Measurements from ENCODE around the gene NPHP3.

Gene NPHP3

DNA sequence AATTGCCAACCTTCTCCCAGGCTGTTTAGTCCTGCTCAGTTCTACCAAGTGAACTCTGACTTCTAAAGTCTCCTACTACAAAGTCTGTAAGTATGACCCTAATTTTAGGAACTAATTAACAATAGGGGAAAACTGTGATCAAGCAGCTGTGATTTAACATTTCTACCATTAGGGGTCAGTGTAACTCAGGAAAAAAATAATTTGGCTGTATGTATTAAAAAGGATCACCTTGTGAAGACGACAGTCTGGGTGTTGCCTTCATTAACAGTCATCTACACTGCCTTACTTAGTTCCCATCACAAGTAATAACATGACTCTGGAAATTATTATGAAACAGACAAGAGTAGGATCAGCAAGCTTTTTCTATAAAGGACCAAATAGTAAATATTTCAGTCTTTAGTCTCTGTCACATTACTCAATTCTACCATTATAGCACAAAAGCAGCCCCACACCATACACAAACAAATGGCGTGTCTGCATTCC is 4.2 kb upstream of the NPHP3 start:
- Histone ChIP-seq H3K27me3 (ENCODE audit: insufficient read depth, low read length) (peaks cover 10% of the 10 kb centered on the region; the same call in 1 of the 2 replicates), H2AFZ (ENCODE audit: low read length, unreplicated experiment) (peak overlapping the region; percentile 31), H3K27ac (ENCODE audit: low read depth, low read length) (no peak overlapping the region), H3K79me2 (ENCODE audit: control insufficient read depth, insufficient read depth, low read length, unreplicated experiment) (peaks cover 5% of the 10 kb centered on the region), H3K4me3 (ENCODE audit: low read depth, low read length) (no peak overlapping the region), H3K4me1 (ENCODE audit: control insufficient read depth, insufficient read depth, low read length, unreplicated experiment) (peaks cover 6% of the 10 kb centered on the region), H3K36me3 (ENCODE audit: insufficient read depth, low read length) (no peaks in the 10 kb centered on the region)

DNA sequence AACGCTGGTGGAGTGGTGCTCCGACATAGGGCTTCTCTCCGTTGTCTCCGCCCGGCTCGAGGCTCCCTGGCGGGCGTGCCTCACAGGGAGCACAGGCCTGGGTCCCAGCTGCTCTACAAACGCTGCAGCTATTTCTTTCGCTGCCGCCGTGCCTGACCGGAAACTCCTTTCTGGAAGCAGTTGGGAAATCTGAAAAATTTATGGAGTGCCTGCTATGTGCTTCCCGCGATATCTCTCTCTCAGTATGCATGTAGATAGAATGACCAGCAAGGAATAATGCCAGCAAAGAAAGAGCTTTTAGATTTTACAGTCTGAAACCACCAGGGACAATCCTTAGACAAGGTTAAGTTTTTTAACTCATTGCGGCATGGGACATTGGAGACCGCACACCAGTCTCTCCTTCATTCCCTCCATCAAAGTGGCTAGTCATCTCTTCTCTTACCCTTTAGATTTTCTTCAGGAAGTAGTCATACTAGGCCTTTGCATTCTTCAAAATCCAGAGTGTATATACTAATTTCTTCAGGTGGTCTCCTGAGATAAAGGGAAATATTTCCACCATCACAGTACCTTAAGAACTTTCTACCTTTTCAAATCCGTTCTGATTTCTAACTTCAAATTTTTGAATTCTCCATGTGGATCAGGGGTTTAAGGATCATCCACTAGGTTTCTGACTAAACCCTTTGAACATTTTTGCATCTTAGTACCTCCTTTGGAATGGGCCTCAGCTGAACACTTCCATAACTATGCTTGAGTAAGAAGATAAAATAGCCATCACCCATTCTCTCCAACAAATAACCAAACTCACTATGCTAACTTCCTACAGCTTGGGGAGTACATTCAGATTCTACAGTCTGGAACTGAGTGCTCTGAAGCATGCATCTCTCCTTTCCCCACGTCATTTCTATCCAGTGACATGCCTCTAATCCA is 1.1 kb upstream of the NPHP3 start:
- Histone ChIP-seq H3K79me2 (ENCODE audit: control insufficient read depth, insufficient read depth, low read length, unreplicated experiment) (peaks cover 24% of the 10 kb centered on the region), H3K27me3 (ENCODE audit: insufficient read depth, low read length) (no peaks in the 10 kb centered on the region), H3K4me3 (ENCODE audit: low read depth, low read length) (peak overlapping the region; percentile 91), H3K4me1 (ENCODE audit: control insufficient read depth, insufficient read depth, low read length, unreplicated experiment) (peaks cover 24% of the 10 kb centered on the region), H3K36me3 (ENCODE audit: insufficient read depth, low read length) (peaks cover 6% of the 10 kb centered on the region; the same call in 1 of the 2 replicates), H2AFZ (ENCODE audit: low read length, unreplicated experiment) (peak overlapping the region; percentile 54), H3K27ac (ENCODE audit: low read depth, low read length) (peak overlapping the region; percentile 41)

DNA sequence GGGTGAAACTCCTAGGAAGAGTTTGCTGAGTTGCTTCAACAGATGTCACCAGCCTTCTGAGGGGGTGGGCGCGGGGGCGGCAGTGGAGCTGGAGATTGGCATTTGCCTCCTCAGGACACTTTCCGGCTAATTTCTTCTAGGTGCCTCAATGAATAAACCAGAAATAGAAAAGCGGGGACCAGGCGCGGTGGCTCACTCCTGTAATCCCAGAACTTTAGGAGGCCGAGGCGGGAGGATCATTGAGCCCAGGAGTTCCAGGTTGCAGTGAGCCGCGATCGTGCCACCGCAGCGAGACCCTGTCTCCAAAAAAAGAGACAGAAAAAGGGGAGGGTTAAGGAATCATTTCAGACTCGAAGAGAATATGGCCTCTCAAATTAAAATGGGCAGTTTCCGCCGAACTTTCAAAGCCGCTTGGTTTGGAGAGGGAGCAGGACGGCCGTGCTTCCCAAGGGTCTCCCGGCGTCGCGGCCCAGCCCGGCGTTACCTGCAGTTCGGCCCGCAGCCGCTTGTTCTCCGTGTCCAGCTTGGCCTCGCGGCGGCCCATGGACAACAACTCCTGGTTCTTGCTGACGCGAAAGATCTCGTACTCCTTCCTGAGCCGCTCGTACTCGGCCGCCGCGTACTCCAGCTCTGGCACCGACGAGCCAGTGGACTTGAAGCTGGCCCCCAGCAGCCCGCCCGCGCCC is 587 bp downstream of the NPHP3 start:
- H3K79me2 ChIP-seq (ENCODE audit: control insufficient read depth, insufficient read depth, low read length, unreplicated experiment): peaks cover 24% of the 10 kb centered on the region
- H3K4me3 ChIP-seq (ENCODE audit: low read depth, low read length): peak overlapping the region; percentile 88
- peaks cover 24% of the 10 kb centered on the region for H3K4me1 ChIP-seq (ENCODE audit: control insufficient read depth, insufficient read depth, low read length, unreplicated experiment)
- H3K27ac ChIP-seq (ENCODE audit: low read depth, low read length): peak overlapping the region; percentile 16
- H2AFZ ChIP-seq (ENCODE audit: low read length, unreplicated experiment): peak overlapping the region; percentile 70
- H3K36me3 ChIP-seq (ENCODE audit: insufficient read depth, low read length): peaks cover 17% of the 10 kb centered on the region
- no peaks in the 10 kb centered on the region for H3K27me3 ChIP-seq (ENCODE audit: insufficient read depth, low read length)

DNA sequence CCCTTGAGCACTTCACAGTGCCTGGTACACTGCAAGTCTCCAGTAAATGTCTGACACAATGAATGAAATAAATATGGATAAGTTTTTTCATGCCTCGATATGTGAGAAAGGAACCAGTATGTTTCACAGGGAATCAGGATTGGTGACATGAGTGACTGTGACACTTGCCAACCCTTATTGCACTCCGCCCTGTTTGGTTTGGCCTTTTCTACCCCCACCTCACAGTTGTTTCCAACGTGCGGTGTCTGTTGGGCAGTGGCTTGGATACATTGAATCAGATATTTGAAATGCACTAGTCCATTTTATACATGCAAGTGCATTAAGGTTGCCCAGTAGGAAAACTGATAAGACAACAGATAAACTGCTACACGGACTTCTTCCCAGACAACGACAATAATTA is 2.0 kb downstream of the NPHP3 start:
- Histone ChIP-seq H2AFZ (ENCODE audit: low read length, unreplicated experiment) (no peak overlapping the region), H3K4me3 (ENCODE audit: low read depth, low read length) (peak overlapping the region; percentile 88), H3K36me3 (ENCODE audit: insufficient read depth, low read length) (peaks cover 22% of the 10 kb centered on the region), H3K27me3 (ENCODE audit: insufficient read depth, low read length) (no peaks in the 10 kb centered on the region), H3K4me1 (ENCODE audit: control insufficient read depth, insufficient read depth, low read length, unreplicated experiment) (peaks cover 24% of the 10 kb centered on the region), H3K79me2 (ENCODE audit: control insufficient read depth, insufficient read depth, low read length, unreplicated experiment) (peaks cover 27% of the 10 kb centered on the region), H3K27ac (ENCODE audit: low read depth, low read length) (no peak overlapping the region)

DNA sequence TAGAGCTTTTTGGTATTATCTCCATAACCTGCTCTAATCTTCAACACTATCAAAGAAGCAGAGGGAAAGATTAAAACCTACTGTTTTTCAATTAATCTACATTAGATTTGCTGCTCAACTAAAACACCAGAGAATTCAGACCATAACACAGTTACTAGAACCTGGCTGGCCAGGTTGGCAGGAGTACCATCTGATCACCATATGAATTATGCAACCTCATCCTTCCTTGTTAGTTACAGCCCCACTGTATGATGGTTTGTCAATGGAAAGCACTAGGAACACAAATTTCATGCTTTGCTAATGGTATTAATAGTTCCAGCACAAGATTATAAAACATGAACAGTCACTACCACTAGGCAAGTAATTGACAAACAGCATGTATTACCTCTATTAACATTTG is 5.8 kb downstream of the NPHP3 start:
- Histone ChIP-seq H3K27me3 (ENCODE audit: insufficient read depth, low read length) (no peaks in the 10 kb centered on the region), H3K79me2 (ENCODE audit: control insufficient read depth, insufficient read depth, low read length, unreplicated experiment) (peaks cover 23% of the 10 kb centered on the region), H3K4me3 (ENCODE audit: low read depth, low read length) (no peak overlapping the region), H3K4me1 (ENCODE audit: control insufficient read depth, insufficient read depth, low read length, unreplicated experiment) (peaks cover 17% of the 10 kb centered on the region), H3K36me3 (ENCODE audit: insufficient read depth, low read length) (peaks cover 33% of the 10 kb centered on the region), H2AFZ (ENCODE audit: low read length, unreplicated experiment) (no peak overlapping the region), H3K27ac (ENCODE audit: low read depth, low read length) (no peak overlapping the region)

DNA sequence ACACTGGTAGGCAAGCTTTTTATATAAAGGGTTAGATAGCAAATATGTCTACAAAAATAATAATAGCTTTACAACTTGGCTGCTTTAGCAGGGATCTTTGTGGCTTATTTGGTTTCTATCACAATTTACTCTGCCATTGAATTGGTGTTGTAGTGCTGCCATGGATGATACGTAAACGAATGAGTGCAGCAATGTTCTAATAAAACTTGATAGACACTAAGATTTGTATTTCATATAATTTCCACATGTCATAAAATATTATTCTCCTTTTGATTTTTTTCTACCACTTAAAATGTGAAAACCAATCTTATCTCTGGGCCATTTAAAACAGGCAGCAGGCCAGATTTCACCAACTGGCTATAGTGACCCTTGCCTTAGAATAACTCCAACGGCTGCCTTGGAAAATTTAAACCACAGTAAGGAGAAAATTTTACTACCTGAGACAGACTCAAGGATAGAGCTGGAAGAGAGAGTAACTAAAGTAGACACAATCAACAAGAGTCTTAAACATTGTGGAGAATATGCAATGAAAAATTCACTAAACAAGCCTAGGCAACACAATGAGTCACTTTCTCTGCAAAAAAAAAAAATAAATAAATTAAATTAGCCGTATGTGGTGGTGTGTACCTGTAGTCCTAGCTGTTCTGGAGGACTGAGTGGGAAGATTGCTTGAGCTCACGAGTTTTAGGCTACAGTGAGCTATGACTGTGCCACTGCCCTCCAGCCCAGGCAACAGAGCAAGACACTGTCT is 8.1 kb downstream of the NPHP3 start:
- H3K36me3 ChIP-seq (ENCODE audit: insufficient read depth, low read length): peaks cover 39% of the 10 kb centered on the region
- no peak overlapping the region for H2AFZ ChIP-seq (ENCODE audit: low read length, unreplicated experiment)
- H3K27ac ChIP-seq (ENCODE audit: low read depth, low read length): no peak overlapping the region
- peaks cover 1% of the 10 kb centered on the region for H3K4me1 ChIP-seq (ENCODE audit: control insufficient read depth, insufficient read depth, low read length, unreplicated experiment)
- peaks cover 7% of the 10 kb centered on the region for H3K79me2 ChIP-seq (ENCODE audit: control insufficient read depth, insufficient read depth, low read length, unreplicated experiment)
- H3K4me3 ChIP-seq (ENCODE audit: low read depth, low read length): no peak overlapping the region
- H3K27me3 ChIP-seq (ENCODE audit: insufficient read depth, low read length): no peaks in the 10 kb centered on the region

DNA sequence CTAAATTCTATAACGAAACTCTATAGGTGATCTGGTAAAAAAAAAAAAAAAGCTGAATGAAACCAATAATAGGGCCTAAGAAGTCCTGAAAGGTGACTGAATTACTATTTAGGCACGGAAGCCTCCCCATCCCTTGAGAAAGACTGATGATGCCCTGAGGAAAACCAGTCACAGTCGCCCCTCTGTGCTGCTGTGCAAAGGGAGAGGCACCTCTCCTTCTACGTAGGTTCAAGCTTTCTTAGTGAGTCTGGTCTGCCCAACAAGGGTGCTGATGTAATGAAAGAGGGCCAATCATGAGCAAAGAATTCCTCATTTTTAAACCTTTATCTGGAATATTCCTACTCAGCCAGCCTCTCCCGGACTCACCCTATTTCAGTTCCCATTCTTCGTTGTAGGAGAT is 11.9 kb downstream of the NPHP3 start:
- Histone ChIP-seq H3K36me3 (ENCODE audit: insufficient read depth, low read length) (peaks cover 29% of the 10 kb centered on the region), H3K79me2 (ENCODE audit: control insufficient read depth, insufficient read depth, low read length, unreplicated experiment) (no peaks in the 10 kb centered on the region), H3K4me1 (ENCODE audit: control insufficient read depth, insufficient read depth, low read length, unreplicated experiment) (no peaks in the 10 kb centered on the region), H2AFZ (ENCODE audit: low read length, unreplicated experiment) (no peak overlapping the region), H3K27ac (ENCODE audit: low read depth, low read length) (no peak overlapping the region), H3K4me3 (ENCODE audit: low read depth, low read length) (no peak overlapping the region), H3K27me3 (ENCODE audit: insufficient read depth, low read length) (no peaks in the 10 kb centered on the region)

DNA sequence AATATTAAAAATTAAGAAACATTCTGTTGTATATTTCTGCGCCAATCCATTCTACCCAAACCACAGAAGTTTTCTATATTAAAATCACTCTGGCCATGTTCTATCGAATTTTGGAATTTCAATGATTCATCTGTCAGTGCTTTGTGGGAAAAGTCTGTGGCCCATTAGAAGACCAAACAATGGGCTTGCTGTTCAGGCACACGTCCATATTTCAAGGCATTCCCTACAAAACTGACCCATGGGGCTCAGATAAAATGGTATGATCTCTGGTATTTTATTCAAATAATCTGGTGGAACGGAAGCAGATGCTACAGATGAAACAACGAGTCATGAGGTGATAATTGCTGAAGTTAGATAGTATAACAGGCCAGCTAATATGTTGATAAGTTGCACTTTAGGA is 12.4 kb downstream of the NPHP3 start:
- Histone ChIP-seq H3K27ac (ENCODE audit: low read depth, low read length) (no peak overlapping the region), H3K36me3 (ENCODE audit: insufficient read depth, low read length) (peaks cover 32% of the 10 kb centered on the region), H2AFZ (ENCODE audit: low read length, unreplicated experiment) (no peak overlapping the region), H3K4me3 (ENCODE audit: low read depth, low read length) (no peak overlapping the region), H3K79me2 (ENCODE audit: control insufficient read depth, insufficient read depth, low read length, unreplicated experiment) (no peaks in the 10 kb centered on the region), H3K4me1 (ENCODE audit: control insufficient read depth, insufficient read depth, low read length, unreplicated experiment) (no peaks in the 10 kb centered on the region), H3K27me3 (ENCODE audit: insufficient read depth, low read length) (no peaks in the 10 kb centered on the region)

DNA sequence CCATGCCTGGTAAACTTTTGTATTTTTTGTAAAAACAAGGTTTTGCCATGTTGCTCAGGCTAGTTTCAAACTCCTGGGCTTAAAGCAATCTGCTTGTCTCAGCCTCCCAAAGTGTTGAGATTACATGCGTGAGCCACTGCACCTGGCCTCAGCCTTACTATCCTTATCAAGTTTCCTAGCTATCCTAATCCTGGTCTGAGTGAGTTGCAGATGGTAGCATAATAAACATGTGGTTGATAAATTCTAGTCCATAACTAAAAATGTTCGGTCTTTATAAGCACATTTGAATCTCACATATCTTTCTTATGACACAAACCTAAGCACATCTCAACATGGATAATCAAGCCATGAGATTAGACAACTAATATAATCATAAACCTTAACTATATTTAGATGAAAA is 18.5 kb downstream of the NPHP3 start:
- no peak overlapping the region for H3K4me3 ChIP-seq (ENCODE audit: low read depth, low read length)
- no peak overlapping the region for H2AFZ ChIP-seq (ENCODE audit: low read length, unreplicated experiment)
- no peaks in the 10 kb centered on the region for H3K27me3 ChIP-seq (ENCODE audit: insufficient read depth, low read length)
- no peak overlapping the region for H3K27ac ChIP-seq (ENCODE audit: low read depth, low read length)
- H3K79me2 ChIP-seq (ENCODE audit: control insufficient read depth, insufficient read depth, low read length, unreplicated experiment): no peaks in the 10 kb centered on the region
- H3K36me3 ChIP-seq (ENCODE audit: insufficient read depth, low read length): peaks cover 46% of the 10 kb centered on the region
- no peaks in the 10 kb centered on the region for H3K4me1 ChIP-seq (ENCODE audit: control insufficient read depth, insufficient read depth, low read length, unreplicated experiment)

DNA sequence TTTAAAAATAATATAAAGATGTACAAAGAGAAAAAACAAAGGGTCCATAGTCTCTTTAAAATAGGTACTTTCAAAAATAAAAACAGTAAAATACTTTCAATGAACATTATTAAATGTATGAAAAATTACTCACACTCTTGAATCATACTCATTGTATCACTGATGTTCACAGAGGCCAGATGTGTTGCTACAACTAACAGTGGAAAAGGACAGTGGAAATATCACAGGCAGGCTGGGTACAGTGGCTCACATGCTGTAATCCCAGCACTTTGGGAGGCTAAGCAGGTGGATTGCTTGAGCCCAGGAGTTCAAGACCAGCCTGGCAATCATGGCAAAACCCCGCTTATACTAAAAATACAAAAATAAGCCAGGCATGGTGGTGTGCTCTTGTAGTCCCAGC is 26.8 kb downstream of the NPHP3 start:
- no peak overlapping the region for H3K27ac ChIP-seq (ENCODE audit: low read depth, low read length)
- no peaks in the 10 kb centered on the region for H3K79me2 ChIP-seq (ENCODE audit: control insufficient read depth, insufficient read depth, low read length, unreplicated experiment)
- no peak overlapping the region for H3K4me3 ChIP-seq (ENCODE audit: low read depth, low read length)
- no peaks in the 10 kb centered on the region for H3K4me1 ChIP-seq (ENCODE audit: control insufficient read depth, insufficient read depth, low read length, unreplicated experiment)
- H3K36me3 ChIP-seq (ENCODE audit: insufficient read depth, low read length): peaks cover 33% of the 10 kb centered on the region
- H2AFZ ChIP-seq (ENCODE audit: low read length, unreplicated experiment): no peak overlapping the region
- no peaks in the 10 kb centered on the region for H3K27me3 ChIP-seq (ENCODE audit: insufficient read depth, low read length)

All from ACC112 (cell line).